HG03139 (cell line): ENCODE results near the gene SMIM12.

Experiments
- ATAC-seq: cut with Tn5 transposase; IDR thresholded peaks from one replicate; pipeline ENCODE4 v1.9.1; 2021; ENCODE audit not compliant: unreplicated experiment

Gene SMIM12

GRCh38 chr1:34803770-34804169, 55.8 kb downstream of the SMIM12 start:
- no peak for ATAC-seq
